Measurements from ENCODE around the gene HECA. TPM values are rescaled to one million over a fixed set of nuclear protein-coding genes. Genes with fewer than 3 reads are reported as not detected.

The HECA gene
- total RNA-seq, 2 experiments from 2014 or later = 39.2 to 39.9 TPM

DNA sequence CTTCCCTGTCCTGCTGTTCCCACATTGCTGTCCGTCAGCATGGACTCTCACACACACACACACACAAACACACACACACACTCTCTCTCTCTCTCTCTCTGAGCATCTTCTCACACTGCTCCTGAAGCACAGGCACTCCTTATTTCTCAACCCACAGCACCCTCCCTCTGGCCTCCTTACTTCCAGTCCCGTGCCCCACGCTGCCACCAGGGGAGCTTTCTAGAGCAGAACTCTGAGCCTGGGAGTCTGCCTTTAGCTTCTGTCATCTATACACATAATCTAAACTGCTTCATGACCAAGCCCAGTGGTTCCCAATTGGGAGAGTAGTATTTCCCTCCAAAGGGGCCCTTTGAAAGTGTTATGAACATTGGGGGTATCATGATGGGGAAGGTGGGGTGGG, 29.1 kb downstream of the HECA start:
- Mint-ChIP-seq H3K9me3 (no peaks in the 10 kb centered on the region), H3K27me3 (no peaks in the 10 kb centered on the region), H3K36me3 (peaks cover 58% of the 10 kb centered on the region), H3K4me3 (no peak overlapping the region), H3K27ac (peak overlapping the region; percentile 94), H3K4me1 (peaks cover 88% of the 10 kb centered on the region)
- peak; percentile 44 for DNase-seq

DNA sequence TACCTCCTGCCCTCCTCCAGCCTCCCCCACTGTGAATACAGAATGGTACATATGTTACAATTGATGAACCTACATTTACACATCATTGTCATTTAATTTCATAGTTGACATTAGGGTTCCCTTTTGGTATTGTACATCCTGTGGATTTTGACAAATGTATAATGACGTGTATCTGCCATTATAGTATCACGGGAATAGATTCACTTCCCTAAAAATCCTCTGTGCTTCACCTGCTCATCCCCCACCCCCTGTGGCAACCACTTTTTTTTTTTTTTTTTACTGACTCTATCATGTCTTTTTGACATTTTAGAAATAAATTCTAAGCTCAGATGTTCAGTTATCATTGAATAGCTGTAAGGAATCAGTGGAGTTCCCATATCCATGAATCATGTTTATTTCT, 30.4 kb downstream of the HECA start:
- no peak for DNase-seq
- Mint-ChIP-seq H3K36me3 (peaks cover 69% of the 10 kb centered on the region), H3K27ac (peak overlapping the region; percentile 86)

DNA sequence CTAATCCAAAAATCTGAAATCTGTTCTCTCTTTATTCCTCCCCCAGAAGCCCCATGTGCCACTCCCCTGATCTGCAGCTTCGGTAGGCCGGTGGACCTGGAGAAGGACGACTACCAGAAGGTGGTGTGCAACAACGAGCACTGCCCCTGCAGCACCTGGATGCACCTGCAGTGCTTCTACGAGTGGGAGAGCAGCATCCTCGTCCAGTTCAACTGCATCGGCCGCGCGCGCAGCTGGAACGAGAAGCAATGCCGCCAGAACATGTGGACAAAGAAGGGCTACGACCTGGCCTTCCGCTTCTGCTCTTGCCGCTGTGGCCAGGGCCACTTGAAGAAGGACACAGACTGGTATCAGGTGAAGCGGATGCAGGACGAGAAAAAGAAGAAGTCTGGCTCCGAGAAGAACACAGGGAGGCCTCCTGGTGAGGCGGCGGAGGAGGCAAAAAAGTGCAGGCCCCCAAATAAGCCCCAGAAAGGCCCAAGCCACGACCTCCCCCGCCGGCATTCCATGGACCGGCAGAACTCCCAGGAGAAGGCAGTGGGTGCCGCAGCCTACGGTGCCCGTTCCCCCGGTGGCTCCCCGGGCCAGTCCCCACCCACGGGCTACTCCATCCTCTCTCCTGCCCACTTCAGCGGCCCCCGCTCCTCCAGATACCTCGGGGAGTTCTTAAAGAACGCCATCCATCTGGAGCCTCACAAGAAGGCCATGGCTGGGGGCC, 31.5 kb downstream of the HECA start:
- peak overlapping the region; percentile 40 for H3K27ac Mint-ChIP-seq
- no peak for DNase-seq
- H3K4me1 Mint-ChIP-seq = peaks cover 87% of the 10 kb centered on the region
- no peaks in the 10 kb centered on the region for H3K27me3 Mint-ChIP-seq
- H3K4me3 Mint-ChIP-seq = no peak overlapping the region
- peaks cover 77% of the 10 kb centered on the region for H3K36me3 Mint-ChIP-seq
- H3K9me3 Mint-ChIP-seq = no peaks in the 10 kb centered on the region

More for the DNA sequence above, 30.4 kb downstream of the HECA start:
- Mint-ChIP-seq H3K9me3 (no peaks in the 10 kb centered on the region), H3K4me1 (peaks cover 87% of the 10 kb centered on the region), H3K27me3 (no peaks in the 10 kb centered on the region), H3K4me3 (no peak overlapping the region)

DNA sequence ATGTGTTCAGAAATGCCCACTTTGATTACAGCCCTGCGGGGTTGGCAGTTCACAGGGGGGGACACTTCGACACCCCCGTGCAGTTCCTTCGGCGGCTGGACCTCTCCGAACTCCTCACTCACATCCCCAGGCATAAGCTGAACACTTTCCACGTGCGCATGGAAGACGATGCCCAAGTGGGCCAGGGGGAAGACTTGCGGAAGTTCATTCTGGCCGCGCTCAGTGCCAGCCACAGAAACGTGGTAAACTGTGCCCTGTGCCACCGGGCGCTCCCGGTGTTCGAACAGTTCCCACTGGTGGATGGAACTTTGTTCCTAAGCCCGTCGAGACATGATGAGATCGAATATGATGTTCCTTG, 32.1 kb downstream of the HECA start:
- Mint-ChIP-seq H3K9me3 (no peaks in the 10 kb centered on the region), H3K36me3 (peaks cover 80% of the 10 kb centered on the region), H3K27ac (peak overlapping the region; percentile 40), H3K4me1 (peaks cover 84% of the 10 kb centered on the region), H3K27me3 (no peaks in the 10 kb centered on the region), H3K4me3 (no peak overlapping the region)
- no peak for DNase-seq

DNA sequence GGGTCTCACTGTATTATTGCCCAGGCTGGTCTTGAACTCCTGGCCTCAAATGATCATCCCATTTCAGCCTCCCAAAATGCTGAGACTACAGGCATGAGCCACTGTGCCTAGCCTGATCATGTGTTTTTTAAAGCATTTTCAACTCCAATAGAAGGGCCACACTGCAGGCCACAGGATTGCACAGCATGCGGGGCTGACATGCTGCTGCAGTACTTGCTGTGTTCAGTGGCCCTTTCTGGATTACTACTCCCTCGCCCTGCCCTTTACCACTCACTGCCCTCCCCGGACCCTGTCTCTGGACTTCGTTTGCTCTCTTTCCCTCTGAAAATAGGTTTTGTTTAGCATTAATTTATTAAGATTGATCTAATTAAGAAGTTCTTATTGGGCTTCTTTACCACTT, 37.3 kb downstream of the HECA start:
- Mint-ChIP-seq H3K36me3 (peaks cover 71% of the 10 kb centered on the region), H3K4me3 (no peak overlapping the region), H3K27ac (peak overlapping the region; percentile 89), H3K27me3 (no peaks in the 10 kb centered on the region), H3K4me1 (peaks cover 85% of the 10 kb centered on the region), H3K9me3 (no peaks in the 10 kb centered on the region)
- DNase-seq = no peak

DNA sequence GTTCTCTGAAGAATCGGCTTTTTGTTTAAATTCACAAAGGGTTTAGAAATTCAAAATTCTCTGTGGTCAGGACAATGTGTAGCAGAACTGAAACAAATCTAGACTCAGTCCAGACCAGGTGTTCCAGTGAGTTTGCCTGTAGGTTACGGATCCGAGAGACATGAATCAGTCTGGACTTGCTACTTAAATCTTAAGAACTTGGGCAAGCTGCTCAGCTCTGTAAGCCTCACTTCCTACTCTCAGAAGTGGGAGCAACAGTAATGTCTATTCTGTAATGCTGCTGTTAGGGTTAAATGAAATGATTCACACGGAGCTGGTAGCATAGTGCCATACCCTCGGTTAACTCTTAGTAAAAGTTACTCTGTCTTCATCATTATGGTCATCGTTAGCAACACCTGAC, 37.7 kb downstream of the HECA start:
- Mint-ChIP-seq H3K9me3 (no peaks in the 10 kb centered on the region), H3K4me3 (peak overlapping the region; percentile 26), H3K27ac (peak overlapping the region; percentile 89), H3K36me3 (peaks cover 71% of the 10 kb centered on the region), H3K27me3 (no peaks in the 10 kb centered on the region), H3K4me1 (peaks cover 87% of the 10 kb centered on the region)
- DNase-seq = no peak

DNA sequence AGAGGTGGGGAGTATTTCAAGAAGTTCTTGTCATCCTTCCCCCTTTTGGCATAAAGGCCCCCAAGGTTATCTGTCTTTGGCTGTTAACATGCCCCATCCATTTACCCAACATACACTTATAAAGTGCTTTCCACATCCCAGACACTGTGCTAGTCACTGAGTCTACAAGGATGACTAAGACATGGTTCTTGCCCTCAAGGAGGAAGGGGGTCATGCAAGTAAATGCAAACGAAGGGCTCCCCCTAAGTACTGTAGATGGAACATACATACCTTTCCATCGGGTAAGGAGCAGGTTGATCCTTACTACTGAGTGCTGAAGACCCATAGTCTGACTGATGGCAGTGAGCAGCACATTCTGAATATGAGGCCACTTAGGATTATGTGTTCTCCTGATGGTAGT, 38.3 kb downstream of the HECA start:
- no peak for DNase-seq
- H3K36me3 Mint-ChIP-seq = peaks cover 72% of the 10 kb centered on the region
- peaks cover 85% of the 10 kb centered on the region for H3K4me1 Mint-ChIP-seq
- H3K9me3 Mint-ChIP-seq = no peaks in the 10 kb centered on the region
- H3K27me3 Mint-ChIP-seq = no peaks in the 10 kb centered on the region
- H3K27ac Mint-ChIP-seq = peak overlapping the region; percentile 89
- peak overlapping the region; percentile 26 for H3K4me3 Mint-ChIP-seq

DNA sequence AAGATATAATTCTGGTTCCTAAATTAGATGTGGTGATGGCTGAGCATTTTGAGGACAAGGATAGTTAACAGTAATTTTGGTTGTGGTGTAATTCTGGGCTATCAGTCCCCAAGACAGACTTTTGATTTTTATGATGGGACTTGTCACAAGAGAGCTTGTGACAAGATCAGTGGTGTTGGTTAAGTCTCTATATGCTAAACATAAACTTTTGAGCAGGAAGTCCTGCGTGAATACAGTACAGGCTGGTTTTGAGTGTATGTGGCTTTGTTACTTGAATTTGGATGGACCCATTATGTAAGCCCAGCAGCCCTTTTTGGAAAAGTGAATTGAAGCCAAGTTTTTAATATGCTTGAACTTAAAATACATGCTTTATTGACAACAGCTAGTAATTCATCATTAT, 38.9 kb downstream of the HECA start:
- no peak for DNase-seq
- Mint-ChIP-seq H3K4me3 (no peak overlapping the region), H3K27me3 (no peaks in the 10 kb centered on the region), H3K9me3 (no peaks in the 10 kb centered on the region), H3K27ac (peak overlapping the region; percentile 89), H3K36me3 (peaks cover 71% of the 10 kb centered on the region), H3K4me1 (peaks cover 83% of the 10 kb centered on the region)

DNA sequence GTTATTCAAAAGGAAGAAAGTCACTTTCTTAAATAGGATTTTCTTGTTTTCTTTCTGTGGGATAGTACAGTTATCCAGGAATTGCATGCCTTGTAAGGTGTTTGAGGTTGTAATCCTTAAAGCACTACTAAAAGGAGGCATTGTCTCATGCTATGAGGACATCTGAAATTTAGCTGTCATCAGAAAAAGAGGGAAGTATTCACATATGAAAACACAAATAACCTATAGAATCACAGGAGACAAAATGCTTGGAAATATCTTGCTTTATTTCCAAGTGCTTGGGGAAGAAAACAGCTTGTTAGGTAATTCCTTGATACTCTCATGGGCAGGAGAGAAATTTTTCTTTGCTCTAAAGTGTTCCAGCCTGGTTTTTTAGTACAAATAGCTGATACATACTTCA, 40.1 kb downstream of the HECA start:
- Mint-ChIP-seq H3K4me1 (peaks cover 81% of the 10 kb centered on the region), H3K27me3 (no peaks in the 10 kb centered on the region), H3K4me3 (no peak overlapping the region), H3K27ac (peak overlapping the region; percentile 83), H3K36me3 (peaks cover 71% of the 10 kb centered on the region), H3K9me3 (no peaks in the 10 kb centered on the region)
- DNase-seq = no peak

DNA sequence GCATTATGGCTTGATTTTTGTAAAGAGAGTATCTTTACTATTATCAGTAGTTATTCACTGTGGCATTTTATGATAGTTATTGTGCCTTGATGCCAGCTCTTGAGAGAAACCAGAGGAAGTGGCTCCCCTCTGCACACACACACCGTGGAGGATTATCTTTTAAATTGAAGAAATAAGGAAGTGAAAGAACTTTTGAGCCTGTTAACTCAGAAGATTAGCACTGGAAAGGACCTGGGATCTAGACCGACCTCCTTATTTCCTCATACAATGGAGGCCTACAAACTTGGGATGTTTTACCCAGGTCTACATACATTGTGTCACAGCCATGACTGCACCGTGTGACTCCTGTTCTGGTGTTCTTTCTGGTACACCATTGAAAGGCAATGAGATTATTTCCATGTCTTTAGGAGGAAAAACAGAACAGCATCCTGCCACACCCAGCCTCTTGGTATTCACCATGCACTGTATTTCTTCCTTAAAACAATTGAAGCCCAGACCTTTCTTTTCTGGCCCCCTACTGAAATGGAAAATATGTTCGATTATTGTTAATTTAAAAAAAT, 40.6 kb downstream of the HECA start:
- peak overlapping the region; percentile 42 for H3K4me3 Mint-ChIP-seq
- H3K27me3 Mint-ChIP-seq = no peaks in the 10 kb centered on the region
- peaks cover 71% of the 10 kb centered on the region for H3K36me3 Mint-ChIP-seq
- no peaks in the 10 kb centered on the region for H3K9me3 Mint-ChIP-seq
- DNase-seq = no peak
- peak overlapping the region; percentile 83 for H3K27ac Mint-ChIP-seq
- peaks cover 81% of the 10 kb centered on the region for H3K4me1 Mint-ChIP-seq

DNA sequence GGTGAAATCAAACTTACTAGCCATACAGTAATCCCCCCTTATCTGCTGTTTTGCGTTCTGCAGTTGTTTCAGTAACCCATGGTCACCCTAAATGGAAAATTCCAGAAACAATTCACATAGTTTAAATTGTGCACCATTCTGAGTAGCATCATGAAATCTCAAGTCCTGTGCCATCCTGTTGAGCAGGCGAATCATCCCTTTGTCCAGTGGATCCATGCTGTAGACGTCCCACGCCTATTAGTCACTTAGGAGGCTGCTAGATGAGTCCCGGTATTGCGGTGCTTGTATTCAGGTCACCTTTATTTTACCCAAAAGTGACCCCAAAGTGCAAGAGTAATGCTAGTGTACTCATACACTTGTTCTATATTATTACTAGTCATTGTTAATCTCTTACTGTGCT, 46.4 kb downstream of the HECA start:
- no peak overlapping the region for H3K27ac Mint-ChIP-seq
- peaks cover 65% of the 10 kb centered on the region for H3K4me1 Mint-ChIP-seq
- H3K36me3 Mint-ChIP-seq = peaks cover 64% of the 10 kb centered on the region
- no peak for DNase-seq
- H3K4me3 Mint-ChIP-seq = no peak overlapping the region
- H3K9me3 Mint-ChIP-seq = peaks cover 4% of the 10 kb centered on the region
- H3K27me3 Mint-ChIP-seq = no peaks in the 10 kb centered on the region

DNA sequence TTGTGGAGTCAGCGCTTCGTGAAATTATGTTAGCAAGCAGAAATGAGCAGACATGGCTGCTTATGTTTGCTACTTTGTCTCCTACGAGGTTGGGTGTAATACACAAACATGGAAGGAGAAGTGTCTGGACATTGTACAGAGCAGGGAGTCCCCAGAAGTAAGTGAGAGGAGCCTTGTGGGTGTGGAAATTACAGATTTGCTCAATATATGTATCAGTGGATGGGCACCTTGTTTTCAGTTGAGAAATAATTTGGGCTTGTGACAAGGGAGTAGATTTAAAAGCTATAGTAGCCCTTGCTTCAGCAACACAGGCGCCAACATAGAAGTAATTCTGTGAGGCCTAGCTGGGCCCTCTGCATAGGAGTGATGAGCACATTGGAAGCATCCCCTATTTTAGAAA, 49.2 kb downstream of the HECA start:
- Mint-ChIP-seq H3K9me3 (peaks cover 10% of the 10 kb centered on the region), H3K27ac (no peak overlapping the region), H3K4me1 (peaks cover 53% of the 10 kb centered on the region), H3K27me3 (no peaks in the 10 kb centered on the region), H3K36me3 (peaks cover 49% of the 10 kb centered on the region), H3K4me3 (no peak overlapping the region)
- DNase-seq = no peak

DNA sequence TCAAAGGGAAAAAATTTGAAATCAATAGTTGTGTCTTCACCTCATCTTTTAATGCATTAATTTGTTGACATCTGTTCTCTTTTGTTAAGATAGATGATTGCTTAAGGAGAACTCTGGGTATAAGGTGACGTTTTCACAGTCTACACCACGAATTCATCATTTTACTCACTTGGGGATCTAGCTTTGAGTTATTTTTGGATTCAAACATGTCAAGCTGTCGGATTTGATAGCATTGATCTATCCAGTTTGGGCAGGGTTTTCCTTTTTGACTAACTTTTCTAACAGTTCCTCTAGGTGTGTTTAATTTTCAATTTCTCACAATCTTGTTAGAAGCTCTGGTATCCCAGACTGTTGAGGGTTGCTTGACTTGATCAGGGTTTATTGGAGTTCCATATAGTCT, 49.6 kb downstream of the HECA start:
- Mint-ChIP-seq H3K4me1 (peaks cover 49% of the 10 kb centered on the region), H3K36me3 (peaks cover 45% of the 10 kb centered on the region), H3K27ac (no peak overlapping the region), H3K4me3 (no peak overlapping the region), H3K27me3 (no peaks in the 10 kb centered on the region), H3K9me3 (peaks cover 10% of the 10 kb centered on the region)
- DNase-seq = no peak

DNA sequence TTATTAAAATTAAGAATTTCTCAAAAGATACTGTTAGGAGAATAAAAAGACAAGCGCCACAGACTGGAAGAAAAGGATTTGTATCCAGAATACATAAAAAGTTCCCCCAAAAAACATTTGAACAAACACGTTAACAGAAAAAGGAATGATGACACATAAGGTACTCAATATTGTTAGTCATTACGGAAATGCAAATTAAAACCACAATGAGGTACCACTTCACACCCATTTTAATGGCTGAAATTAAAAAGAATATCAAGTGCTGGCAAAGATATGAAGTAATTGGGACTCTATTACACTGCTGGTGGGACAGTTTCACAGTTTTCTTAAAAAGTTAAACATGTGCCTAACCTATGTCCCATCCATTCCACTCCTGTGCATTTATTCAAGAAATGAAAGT, 51.4 kb downstream of the HECA start:
- no peak for DNase-seq
- Mint-ChIP-seq H3K36me3 (peaks cover 32% of the 10 kb centered on the region), H3K9me3 (peaks cover 10% of the 10 kb centered on the region), H3K4me3 (no peak overlapping the region), H3K4me1 (peaks cover 37% of the 10 kb centered on the region), H3K27ac (peak overlapping the region; percentile 55), H3K27me3 (no peaks in the 10 kb centered on the region)

DNA sequence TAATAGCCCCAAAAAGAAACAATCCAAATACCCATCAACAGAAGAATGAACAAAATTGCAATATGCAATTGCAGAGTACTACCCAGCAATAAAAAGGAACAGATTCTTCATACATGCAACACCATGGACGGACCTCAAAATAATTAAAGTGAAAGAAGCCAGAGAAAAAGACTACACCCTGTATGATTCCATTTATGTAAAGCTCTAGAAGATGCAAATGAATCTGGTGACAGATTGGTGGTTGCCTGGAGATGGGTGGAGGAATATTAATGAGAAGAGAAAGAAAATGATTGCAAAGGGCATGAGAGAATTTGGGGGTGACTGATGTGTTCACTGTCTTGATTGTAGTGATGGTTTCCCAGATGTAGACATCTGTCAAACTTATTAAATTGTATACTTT, 51.8 kb downstream of the HECA start:
- Mint-ChIP-seq H3K9me3 (peaks cover 10% of the 10 kb centered on the region), H3K36me3 (peaks cover 29% of the 10 kb centered on the region), H3K4me3 (no peak overlapping the region), H3K27ac (peak overlapping the region; percentile 55), H3K27me3 (no peaks in the 10 kb centered on the region), H3K4me1 (peaks cover 35% of the 10 kb centered on the region)
- no peak for DNase-seq

DNA sequence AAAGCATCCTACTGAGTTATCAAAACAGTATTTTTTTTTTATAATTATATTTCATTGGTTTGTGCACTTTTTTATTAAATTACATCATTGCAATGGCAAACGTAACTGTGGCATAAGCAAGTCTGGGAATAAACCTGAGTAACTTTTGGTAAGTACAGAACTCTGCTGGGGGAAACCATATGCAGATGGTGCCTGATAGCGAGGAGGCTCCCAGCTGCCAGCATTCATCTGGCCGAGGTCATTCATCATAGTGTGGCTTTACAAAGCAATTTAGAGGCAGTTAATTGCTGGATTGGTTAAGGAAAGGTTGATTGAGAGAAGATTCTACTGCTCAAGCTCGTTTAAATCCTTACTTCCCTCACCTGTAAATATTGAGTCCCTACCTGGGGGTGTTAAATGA, 52.6 kb downstream of the HECA start:
- Mint-ChIP-seq H3K27ac (no peak overlapping the region), H3K27me3 (no peaks in the 10 kb centered on the region), H3K36me3 (peaks cover 25% of the 10 kb centered on the region), H3K9me3 (peaks cover 10% of the 10 kb centered on the region), H3K4me3 (no peak overlapping the region), H3K4me1 (peaks cover 35% of the 10 kb centered on the region)
- no peak for DNase-seq
